Esophagus squamous epithelium (tissue), 5 donors: ENCODE measurements around the gene BLOC1S2. TPM values are rescaled to one million over a fixed set of nuclear protein-coding genes. Genes with fewer than 3 reads are reported as not detected.
"Not testable (repeated sequence)": the region's sequence is repeated elsewhere in the genome, so short reads cannot be mapped to it uniquely, and the experiment has no call there.

Experiments
- DNase-seq: peaks from one replicate; lab custom pipeline; 2025; lab: John Stamatoyannopoulos, UW
- H3K27ac ChIP-seq, 4 donors: fragments of 200-600 bp; sonication (generic); one replicate each; pipeline ENCODE4 v1.5.1; 2016 to 2019; ENCODE audit warnings: mild to moderate bottlenecking in 1 of 4
- H3K27me3 ChIP-seq, 4 donors: fragments of 200-600 bp; sonication (generic); 1 replicate in 3 of 4; 2 replicates in 1 of 4; pipeline versions ENCODE4 v1.5.1 to v1.6.0; 2017 to 2021; ENCODE audit warnings: antibody characterized with exemption in 1 of 4
- H3K36me3 ChIP-seq, 3 donors: fragments of 200-600 bp; sonication (generic); one replicate each; pipeline ENCODE4 v1.5.1; 2016 to 2019
- H3K4me1 ChIP-seq, 3 donors: fragments of 200-600 bp; sonication (generic); one replicate each; pipeline ENCODE4 v1.5.1; 2017 to 2019
- H3K4me3 ChIP-seq, 4 donors: fragments of 200-600 bp; sonication (generic); 1 replicate in 3 of 4; 2 replicates in 1 of 4; pipeline ENCODE4 v1.5.1; 2016 to 2019; ENCODE audit warnings: mild to moderate bottlenecking in 2 of 4, moderate library complexity in 1 of 4
- H3K9me3 ChIP-seq, 3 donors: fragments of 200-600 bp; sonication (generic); one replicate each; pipeline ENCODE4 v1.5.1; 2016 to 2019
- POLR2A ChIP-seq, 4 donors: fragments of 450-650 bp; IDR thresholded peaks; one replicate each; pipeline ENCODE4 v1.6.1; 2017; ENCODE audit warnings: antibody characterized with exemption in 4 of 4, mild to moderate bottlenecking in 4 of 4, moderate library complexity in 3 of 4
- WGBS, 2 donors: methylation state at CpG; one replicate each; pipeline ENCODE4 v1.1.5; 2018; 5-methylcytosine and 5-hydroxymethylcytosine counted together
- intact Hi-C: fragments of 100-400 bp; cut with DNase I; formaldehyde crosslinking; loops from one replicate; pipeline ENCODE4 v1.15.0; 2022
- total RNA-seq, 4 donors: library from RNA; depleted of rRNA; stranded (reverse); fragments of >200 nt; gene quantifications; one replicate each; pipeline ENCODE4 v1.1.0, GENCODE V29; 2016
- TF ChIP-seq, protein P1 (sequence below), 6 experiments: fragments of 450-650 bp in 4 of 6; fragments of 200-600 bp in 2 of 6; sonication (generic) in 2 of 6; IDR thresholded peaks; one replicate each; pipeline ENCODE4 v1.5.1; 2016 to 2019; ENCODE audit warnings: antibody characterized with exemption in 6 of 6, mild to moderate bottlenecking in 4 of 6, moderate library complexity in 4 of 6
- donor health status: DM: yes; HTN: yes; CAD: no.

Gene BLOC1S2
- total RNA-seq, 4 donors from 2014 or later, result 38.3 to 73.1 (median 54.5) TPM

GRCh38 chr10:100282907-100283306, 3.6 kb downstream of the BLOC1S2 start:
- H3K27ac ChIP-seq, result no peak overlapping the region
- intact Hi-C loops, result no loop called here
- no peaks in the 10 kb centered on the region for H3K9me3 ChIP-seq
- 95 to 98% methylated on average over 3 of the region's 3 CpGs for WGBS, 2 donors
- no peak for DNase-seq
- peaks cover 3 to 62% (median 34%) of the 10 kb centered on the region in 3 donors for H3K36me3 ChIP-seq
- peaks cover 5 to 52% (median 32%) of the 10 kb centered on the region in 3 donors for H3K4me1 ChIP-seq
- TF ChIP-seq POLR2A (IDR thresholded peaks at IDR 0.05), result no peak
- TF ChIP-seq, protein P1, sequence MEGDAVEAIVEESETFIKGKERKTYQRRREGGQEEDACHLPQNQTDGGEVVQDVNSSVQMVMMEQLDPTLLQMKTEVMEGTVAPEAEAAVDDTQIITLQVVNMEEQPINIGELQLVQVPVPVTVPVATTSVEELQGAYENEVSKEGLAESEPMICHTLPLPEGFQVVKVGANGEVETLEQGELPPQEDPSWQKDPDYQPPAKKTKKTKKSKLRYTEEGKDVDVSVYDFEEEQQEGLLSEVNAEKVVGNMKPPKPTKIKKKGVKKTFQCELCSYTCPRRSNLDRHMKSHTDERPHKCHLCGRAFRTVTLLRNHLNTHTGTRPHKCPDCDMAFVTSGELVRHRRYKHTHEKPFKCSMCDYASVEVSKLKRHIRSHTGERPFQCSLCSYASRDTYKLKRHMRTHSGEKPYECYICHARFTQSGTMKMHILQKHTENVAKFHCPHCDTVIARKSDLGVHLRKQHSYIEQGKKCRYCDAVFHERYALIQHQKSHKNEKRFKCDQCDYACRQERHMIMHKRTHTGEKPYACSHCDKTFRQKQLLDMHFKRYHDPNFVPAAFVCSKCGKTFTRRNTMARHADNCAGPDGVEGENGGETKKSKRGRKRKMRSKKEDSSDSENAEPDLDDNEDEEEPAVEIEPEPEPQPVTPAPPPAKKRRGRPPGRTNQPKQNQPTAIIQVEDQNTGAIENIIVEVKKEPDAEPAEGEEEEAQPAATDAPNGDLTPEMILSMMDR (IDR thresholded peaks at IDR 0.05), result no peak
- no peak overlapping the region for H3K4me3 ChIP-seq
- H3K27me3 ChIP-seq, result no peaks in the 10 kb centered on the region

DNA sequence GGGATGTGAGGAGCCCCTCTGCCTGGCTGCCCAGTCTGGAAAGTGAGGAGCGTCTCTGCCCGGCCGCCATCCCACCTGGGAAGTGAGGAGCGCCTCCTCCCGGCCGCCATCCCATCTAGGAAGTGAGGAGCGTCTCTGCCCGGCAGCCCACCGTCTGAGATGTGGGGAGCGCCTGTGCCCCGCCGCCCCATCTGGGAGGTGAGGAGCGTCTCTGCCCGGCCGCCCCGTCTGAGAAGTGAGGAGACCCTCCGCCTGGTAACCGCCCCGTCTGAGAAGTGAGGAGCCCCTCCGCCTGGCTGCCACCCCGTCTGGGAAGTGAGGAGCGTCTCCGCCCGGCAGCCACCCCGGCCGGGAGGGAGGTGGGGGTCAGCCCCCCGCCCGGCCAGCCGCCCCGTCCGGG, 9.5 kb downstream of the BLOC1S2 start:
- H3K36me3 ChIP-seq, result peaks cover 10 to 59% (median 17%) of the 10 kb centered on the region in 3 donors
- H3K27ac ChIP-seq, H3K27me3 ChIP-seq, H3K4me3 ChIP-seq, H3K9me3 ChIP-seq, H3K4me1 ChIP-seq, DNase-seq, intact Hi-C loops: not testable (repeated sequence)
- WGBS, 2 donors, result no CpG with 5 or more reads among the region's 31 CpGs

DNA sequence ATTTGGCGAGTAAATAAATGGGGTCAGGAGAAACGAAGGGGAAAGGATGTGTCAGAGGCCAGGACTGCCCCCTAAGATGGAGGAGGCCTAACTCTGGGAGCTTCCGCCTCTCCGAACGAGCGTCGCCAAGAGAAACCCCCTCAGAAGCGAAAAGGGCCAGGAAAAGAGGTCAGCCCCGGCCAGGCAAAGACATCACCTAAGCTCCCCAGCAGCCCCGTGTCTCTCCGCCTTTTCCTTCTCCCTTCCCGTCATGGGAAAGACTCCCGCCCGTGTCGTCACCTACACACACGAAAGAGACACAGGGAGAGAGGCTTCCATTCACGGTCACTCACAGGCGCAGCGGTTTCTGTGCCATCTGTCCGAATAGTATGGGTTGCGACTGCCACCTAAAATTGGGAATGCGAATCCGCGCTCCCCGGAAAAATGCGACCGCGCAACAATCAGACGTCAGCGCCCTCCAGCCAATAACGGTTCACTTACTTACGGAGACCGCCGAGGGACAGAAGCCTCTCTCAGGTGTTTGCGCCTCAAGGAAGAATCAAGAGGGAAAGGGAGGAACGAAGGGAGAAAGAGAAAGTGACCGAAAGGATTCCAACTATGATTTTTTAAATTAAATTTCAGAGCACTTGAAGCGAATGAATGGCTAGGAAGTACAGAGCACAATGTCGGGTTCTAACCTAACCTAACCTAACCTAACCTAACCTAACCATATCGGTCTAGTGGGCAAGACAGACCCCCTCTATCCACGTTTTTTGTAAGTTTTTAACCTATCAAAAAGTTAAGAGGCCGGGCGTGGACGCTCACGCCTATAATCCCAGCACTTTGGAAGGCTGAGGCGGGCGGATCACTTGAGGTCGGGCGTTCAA, 19.0 kb downstream of the BLOC1S2 start, which contains the start of gene CWF19L1:
CWF19L1 (minus strand) TSS at position 400 of the 866 bp plus-strand sequence; CDS start at position 355, 45 bp downstream.
- intact Hi-C loops, result no loop called here
- H3K27me3 ChIP-seq, result no peaks in the 10 kb centered on the region
- WGBS, 2 donors, result 3 to 7% methylated on average over 32 to 36 of the region's 49 CpGs
- peak within 1 kb of the TSS; percentile 85 to 91 (median 88) for H3K27ac ChIP-seq
- no peaks in the 10 kb centered on the region for H3K9me3 ChIP-seq
- H3K36me3 ChIP-seq, result no peaks in the 10 kb centered on the region
- peak within 1 kb of the TSS; percentile 78 to 97 (median 90) for H3K4me3 ChIP-seq
- peak; percentile 33 for DNase-seq
- TF ChIP-seq, protein P1 (IDR thresholded peaks at IDR 0.05), result no peak
- peak in 3 of 4 donors; percentile 6 to 41 (median 23) for TF ChIP-seq POLR2A (IDR thresholded peaks at IDR 0.05)
- H3K4me1 ChIP-seq, result peaks cover 12 to 35% (median 14%) of the 10 kb centered on the region in 3 donors

DNA sequence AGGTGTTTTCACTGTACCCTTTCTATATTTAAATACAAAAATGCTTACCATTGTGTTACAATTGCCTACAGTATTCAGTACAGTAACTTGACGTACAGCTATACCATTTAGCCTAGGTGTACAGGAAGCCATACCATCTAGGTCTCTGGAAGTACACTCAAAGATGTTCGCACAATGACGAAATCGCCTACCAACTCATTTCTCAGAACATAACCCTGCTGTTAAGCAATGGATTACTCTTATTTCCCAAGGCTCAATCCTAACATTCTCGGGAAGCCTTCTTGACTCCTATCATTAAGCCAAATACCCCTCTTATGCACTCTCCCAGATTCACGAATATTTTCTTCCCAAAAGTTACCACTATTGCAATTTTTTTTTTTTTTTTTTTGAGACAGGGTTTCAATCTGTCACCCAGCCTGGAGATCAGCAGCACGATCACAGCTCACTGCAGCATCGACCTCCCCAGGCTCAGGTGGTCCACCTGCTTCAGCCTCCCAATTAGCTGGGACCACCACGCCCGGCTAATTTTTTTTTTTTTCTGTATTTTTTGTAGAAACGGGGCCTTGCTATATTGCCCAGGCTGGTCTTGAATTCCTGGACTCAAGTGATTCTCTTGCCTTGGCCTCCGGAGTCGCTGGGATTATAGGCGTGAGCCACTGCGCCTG, 20.5 kb downstream of the BLOC1S2 start:
- peak overlapping the region in 3 of 4 donors; percentile 78 to 97 (median 93) for H3K4me3 ChIP-seq
- no peak overlapping the region for H3K27ac ChIP-seq

GRCh38 chr10:100254191-100254590, 32.3 kb downstream of the BLOC1S2 start:
- Histone ChIP-seq H3K9me3 (no peaks in the 10 kb centered on the region), H3K27me3 (no peaks in the 10 kb centered on the region), H3K4me3 (no peak overlapping the region), H3K36me3 (peaks cover 0 to 100% (median 22%) of the 10 kb centered on the region in 3 donors), H3K27ac (no peak overlapping the region), H3K4me1 (no peaks in the 10 kb centered on the region)
- TF ChIP-seq, protein P1 (IDR thresholded peaks at IDR 0.05), result no peak
- TF ChIP-seq POLR2A (IDR thresholded peaks at IDR 0.05), result no peak
- WGBS, 2 donors, result 87 to 98% methylated on average over 2 to 3 of the region's 3 CpGs
- no peak for DNase-seq
- intact Hi-C loops, result no loop called here

More for the DNA sequence above, 20.5 kb downstream of the BLOC1S2 start:
- DNase-seq, result no peak
- Histone ChIP-seq H3K27me3 (no peaks in the 10 kb centered on the region), H3K36me3 (peaks cover 0 to 13% (median 0%) of the 10 kb centered on the region in 3 donors), H3K9me3 (no peaks in the 10 kb centered on the region), H3K4me1 (peaks cover 12 to 35% (median 14%) of the 10 kb centered on the region in 3 donors)
- intact Hi-C loops, result no loop called here
- WGBS, 2 donors, result 85 to 89% methylated on average over 15 of the region's 15 CpGs
- TF ChIP-seq, protein P1 (IDR thresholded peaks at IDR 0.05), result no peak
- no peak for TF ChIP-seq POLR2A (IDR thresholded peaks at IDR 0.05)
